Mesothelial cell of epicardium (in vitro differentiated cells): ENCODE data around the gene FFAR2. TPM values are rescaled to one million over a fixed set of nuclear protein-coding genes. Genes with fewer than 3 reads are reported as not detected.

Experiments used
- DNase-seq, 2 experiments: peaks; one replicate each; pipeline ENCODE4 v3.0.0; 2021; ENCODE audit warnings: low spot score in 2 of 2; ENCODE audit not compliant: unreplicated experiment in 2 of 2
- H3K27ac Mint-ChIP-seq: 2 replicates; pipeline ENCODE4 v1.8.0; 2021; ENCODE audit warnings: mixed read lengths
- H3K27me3 Mint-ChIP-seq: 2 replicates; pipeline ENCODE4 v1.8.0; 2021; ENCODE audit warnings: low read depth, mixed read lengths
- H3K36me3 Mint-ChIP-seq: 2 replicates; pipeline ENCODE4 v1.8.0; 2021; ENCODE audit warnings: mixed read lengths
- H3K4me1 Mint-ChIP-seq: 2 replicates; pipeline ENCODE4 v1.8.0; 2021; ENCODE audit warnings: mixed read lengths
- H3K4me3 Mint-ChIP-seq: 2 replicates; pipeline ENCODE4 v1.8.0; 2021; ENCODE audit warnings: mild to moderate bottlenecking, moderate library complexity, mixed read lengths
- H3K9me3 Mint-ChIP-seq: 2 replicates; pipeline ENCODE4 v1.8.0; 2021; ENCODE audit warnings: mixed read lengths
- CTCF ChIP-seq: fragments of 200-600 bp; sonication (generic); IDR thresholded peaks from one replicate; pipeline ENCODE4 v1.5.0; 2021; ENCODE audit warnings: antibody characterized with exemption; ENCODE audit not compliant: unreplicated experiment
- total RNA-seq: library from RNA; stranded (reverse); gene quantifications from 3 replicates; pipeline ENCODE4 v1.2.1, GENCODE V29; 2021

The FFAR2 gene
- total RNA-seq, 1 donor from 2014 or later: not detected

DNA sequence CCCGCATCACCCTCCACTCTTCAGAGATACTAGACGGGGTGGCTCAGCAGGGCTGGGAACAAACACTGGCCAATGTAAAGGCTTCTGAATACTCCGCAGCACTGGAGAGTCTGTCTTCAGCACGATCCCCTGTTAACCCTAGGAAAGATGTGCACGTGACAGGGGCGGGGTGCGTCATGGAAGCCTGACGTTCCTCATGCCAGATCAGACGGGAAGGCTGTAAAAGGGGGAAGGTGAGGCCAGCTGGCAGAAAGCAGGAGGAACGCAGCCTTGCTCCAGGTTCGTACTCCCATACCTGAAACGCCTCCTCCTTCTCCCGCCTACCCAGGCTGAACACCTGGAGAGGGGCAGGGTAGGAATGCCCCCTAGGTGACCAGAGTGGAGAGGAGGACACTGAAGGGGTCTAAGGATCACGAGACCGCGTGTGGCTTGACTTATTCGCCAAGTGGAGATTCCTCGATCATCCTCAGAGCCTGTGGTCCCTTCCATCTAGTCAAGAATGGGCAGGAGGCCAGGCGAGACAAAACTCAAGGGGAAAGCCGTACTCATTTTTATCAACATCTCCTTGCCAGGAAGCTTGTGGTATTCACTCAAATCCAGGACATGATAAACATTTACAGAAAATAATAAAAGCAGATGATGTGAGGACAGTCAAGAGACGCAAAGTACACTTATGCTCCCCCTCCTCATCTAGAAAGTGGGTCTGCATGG, 18.2 kb upstream of the FFAR2 start:
- H3K27ac Mint-ChIP-seq: no peak overlapping the region
- peaks cover 22% of the 10 kb centered on the region for H3K27me3 Mint-ChIP-seq
- no peaks in the 10 kb centered on the region for H3K36me3 Mint-ChIP-seq
- H3K4me3 Mint-ChIP-seq: no peak overlapping the region
- peaks cover 11% of the 10 kb centered on the region for H3K9me3 Mint-ChIP-seq
- no peak for DNase-seq
- peaks cover 23% of the 10 kb centered on the region for H3K4me1 Mint-ChIP-seq
- no peak for TF ChIP-seq CTCF

GRCh38 chr19:35430409-35431144, 17.5 kb upstream of the FFAR2 start:
- no peak for TF ChIP-seq CTCF
- peaks cover 22% of the 10 kb centered on the region for H3K27me3 Mint-ChIP-seq
- H3K27ac Mint-ChIP-seq: peak overlapping the region; percentile 30
- no peaks in the 10 kb centered on the region for H3K36me3 Mint-ChIP-seq
- peaks cover 24% of the 10 kb centered on the region for H3K4me1 Mint-ChIP-seq
- no peak overlapping the region for H3K4me3 Mint-ChIP-seq
- no peak for DNase-seq
- H3K9me3 Mint-ChIP-seq: peaks cover 11% of the 10 kb centered on the region

DNA sequence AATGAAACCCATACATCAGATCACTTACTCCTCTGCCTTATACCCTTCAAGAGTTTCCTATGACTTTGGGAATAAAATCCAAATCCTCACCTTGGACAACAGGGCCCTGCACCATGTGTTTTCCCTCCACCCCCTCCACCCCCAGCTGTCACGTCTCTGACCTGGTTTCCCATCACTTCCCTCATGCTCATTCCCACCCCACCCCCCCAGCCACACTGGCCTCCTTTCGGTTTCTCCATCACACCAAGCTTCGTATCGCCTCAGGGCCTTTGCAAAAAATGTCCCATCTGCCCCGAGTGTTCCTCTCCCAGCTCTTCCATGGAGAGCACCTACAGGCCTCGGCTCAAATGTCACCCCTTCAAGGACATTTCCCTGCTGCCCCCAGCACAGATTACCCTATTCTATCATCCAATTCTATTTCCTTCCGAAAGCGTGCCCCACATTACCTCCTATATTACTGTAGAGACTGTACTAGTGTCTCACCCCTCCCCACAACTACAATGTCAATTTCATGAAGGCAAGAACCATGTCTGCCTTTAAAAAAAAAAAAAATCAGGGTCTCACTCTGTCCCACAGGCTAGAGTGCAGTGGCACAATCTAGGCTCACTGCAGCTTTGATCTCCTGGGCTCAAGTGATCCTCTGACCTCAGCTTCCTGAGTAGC, 16.8 kb upstream of the FFAR2 start:
- H3K9me3 Mint-ChIP-seq: peaks cover 11% of the 10 kb centered on the region
- H3K27me3 Mint-ChIP-seq: peaks cover 22% of the 10 kb centered on the region
- TF ChIP-seq CTCF: no peak
- H3K4me1 Mint-ChIP-seq: peaks cover 31% of the 10 kb centered on the region
- H3K27ac Mint-ChIP-seq: no peak overlapping the region
- no peak overlapping the region for H3K4me3 Mint-ChIP-seq
- H3K36me3 Mint-ChIP-seq: no peaks in the 10 kb centered on the region
- no peak for DNase-seq

GRCh38 chr19:35432911-35433310, 15.1 kb upstream of the FFAR2 start:
- Mint-ChIP-seq H3K27ac (no peak overlapping the region), H3K27me3 (peaks cover 22% of the 10 kb centered on the region), H3K4me3 (no peak overlapping the region), H3K36me3 (no peaks in the 10 kb centered on the region), H3K9me3 (peaks cover 11% of the 10 kb centered on the region), H3K4me1 (peaks cover 42% of the 10 kb centered on the region)
- TF ChIP-seq CTCF: no peak
- DNase-seq: no peak

DNA sequence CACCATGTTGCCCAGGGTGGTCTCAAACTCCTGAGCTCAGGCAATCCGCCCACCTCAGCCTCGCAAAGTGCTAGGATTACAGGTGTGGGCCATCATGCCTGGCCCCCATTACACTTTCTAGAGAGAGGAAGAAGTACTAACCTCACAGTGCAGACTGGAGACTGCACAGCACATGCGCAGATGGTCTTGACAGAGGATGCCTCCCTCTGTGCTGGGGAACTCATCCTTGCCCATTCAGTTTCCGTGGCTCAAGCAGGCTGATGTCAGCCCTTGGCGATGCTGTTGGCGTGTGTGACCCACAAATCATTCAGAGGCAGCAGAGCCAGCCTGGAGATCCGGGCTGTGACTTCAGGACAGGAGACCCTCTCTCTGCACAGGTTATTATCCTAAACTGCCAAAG, 14.6 kb upstream of the FFAR2 start:
- no peak for TF ChIP-seq CTCF
- H3K36me3 Mint-ChIP-seq: no peaks in the 10 kb centered on the region
- peaks cover 22% of the 10 kb centered on the region for H3K27me3 Mint-ChIP-seq
- no peak for DNase-seq
- no peak overlapping the region for H3K27ac Mint-ChIP-seq
- peaks cover 46% of the 10 kb centered on the region for H3K4me1 Mint-ChIP-seq
- H3K4me3 Mint-ChIP-seq: no peak overlapping the region
- peaks cover 11% of the 10 kb centered on the region for H3K9me3 Mint-ChIP-seq
